RWPE2 (cell line): ENCODE data around the gene GRAP2.

Experiments
- ATAC-seq: fragments of 200-7000 bp; cut with Tn5 transposase; 3 replicates; pipeline ENCODE4 v1.9.1; 2021; ENCODE audit warnings: low read depth
- DNase-seq: peaks from one replicate; pipeline ENCODE4 v3.0.0-alpha.2; 2020; ENCODE audit warnings: low spot score
- H3K27ac ChIP-seq: fragments of 450-650 bp; 2 replicates; pipeline ENCODE4 v1.5.1; 2017; ENCODE audit warnings: mild to moderate bottlenecking; ENCODE audit not compliant: poor library complexity, severe bottlenecking
- H3K27me3 ChIP-seq: fragments of 250-450 bp; sonication (Bioruptor Pico); 2 replicates; pipeline ENCODE4 v1.5.1; 2021; ENCODE audit warnings: mild to moderate bottlenecking, moderate library complexity; ENCODE audit not compliant: insufficient read depth, poor library complexity, severe bottlenecking
- H3K36me3 ChIP-seq: fragments of 250-450 bp; sonication (Bioruptor Pico); 2 replicates; pipeline ENCODE4 v1.5.1; 2020; ENCODE audit warnings: low read depth, mild to moderate bottlenecking, moderate library complexity
- H3K4me1 ChIP-seq: fragments of 250-450 bp; sonication (Bioruptor Pico); 2 replicates; pipeline ENCODE4 v1.5.1; 2021; ENCODE audit warnings: mild to moderate bottlenecking, moderate library complexity; ENCODE audit not compliant: insufficient read depth, poor library complexity, severe bottlenecking
- H3K4me3 ChIP-seq: fragments of 250-450 bp; sonication (Bioruptor Pico); 2 replicates; pipeline ENCODE4 v1.5.1; 2021; ENCODE audit warnings: mild to moderate bottlenecking, moderate library complexity; ENCODE audit not compliant: severe bottlenecking
- H3K9me3 ChIP-seq: fragments of 250-450 bp; sonication (Bioruptor Pico); 2 replicates; pipeline ENCODE4 v1.5.1; 2021; ENCODE audit warnings: mild to moderate bottlenecking, moderate library complexity; ENCODE audit not compliant: severe bottlenecking
- CTCF ChIP-seq: fragments of 450-650 bp; IDR thresholded peaks from one replicate; pipeline ENCODE4 v1.5.1; 2017; ENCODE audit warnings: mild to moderate bottlenecking, moderate library complexity; ENCODE audit not compliant: poor library complexity, severe bottlenecking

Gene GRAP2

DNA sequence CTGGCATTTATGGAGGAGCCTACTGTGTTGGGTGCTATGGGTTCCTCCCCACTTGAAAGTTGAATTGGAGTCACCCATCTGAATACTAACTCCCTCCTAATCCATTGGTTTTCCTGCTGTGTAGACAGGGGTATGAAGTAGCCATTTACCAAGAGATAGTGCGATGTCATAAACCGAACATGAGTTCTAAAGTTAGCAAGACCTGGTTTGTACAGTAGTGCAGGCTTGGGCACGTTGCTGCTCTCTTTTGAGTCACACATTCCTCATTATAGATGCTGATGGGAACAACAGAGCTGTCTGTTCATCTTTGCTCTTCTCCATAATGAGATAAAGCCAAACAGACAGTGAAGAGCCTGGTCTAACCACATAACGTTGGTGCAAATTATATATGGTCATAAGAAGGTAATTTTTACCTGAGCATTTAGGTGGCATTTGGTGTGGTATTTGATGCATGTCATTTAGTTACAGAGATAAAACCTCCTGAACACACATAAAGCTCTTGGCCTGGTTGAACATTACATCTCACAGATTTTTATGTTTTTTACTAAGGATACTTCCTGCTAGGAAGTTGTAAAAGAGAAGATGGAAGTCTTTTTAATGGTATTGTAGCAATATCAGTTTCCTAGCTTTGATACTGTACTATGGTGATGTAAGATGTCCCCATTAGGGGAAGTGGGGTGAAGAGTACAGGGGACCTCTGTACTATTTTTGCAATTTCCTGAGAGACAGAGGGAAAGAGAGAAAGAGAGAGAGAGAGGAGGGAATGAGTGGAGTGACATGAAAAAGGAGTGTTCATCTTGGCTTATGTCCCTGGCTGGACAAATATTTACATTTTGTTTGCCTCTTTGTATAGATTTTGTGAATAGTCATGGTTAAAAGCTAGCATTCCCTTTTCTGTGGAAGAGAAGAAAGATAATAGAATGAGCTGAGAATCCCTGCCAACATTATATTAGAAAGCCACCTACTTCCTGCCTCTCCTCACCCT, 27.9 kb downstream of the GRAP2 start:
- DNase-seq (no peak), ATAC-seq (peak; percentile 84; the same call in 2 of the 3 replicates)
- TF ChIP-seq CTCF, result no peak
- Histone ChIP-seq H3K36me3 (no peaks in the 10 kb centered on the region), H3K4me1 (peaks cover 8% of the 10 kb centered on the region), H3K27me3 (no peaks in the 10 kb centered on the region), H3K4me3 (no peak overlapping the region), H3K27ac (no peak overlapping the region), H3K9me3 (no peaks in the 10 kb centered on the region)

- Histone ChIP-seq H3K27ac (no peak overlapping the region), H3K4me3 (no peak overlapping the region), H3K9me3 (no peaks in the 10 kb centered on the region), H3K4me1 (peaks cover 8% of the 10 kb centered on the region), H3K36me3 (no peaks in the 10 kb centered on the region), H3K27me3 (peaks cover 15% of the 10 kb centered on the region)
- ATAC-seq, result no peak
- DNase-seq, result no peak
- no peak for TF ChIP-seq CTCF
Observed at GRCh38 chr22:39931251-39931650, 30.4 kb downstream of the GRAP2 start.

DNA sequence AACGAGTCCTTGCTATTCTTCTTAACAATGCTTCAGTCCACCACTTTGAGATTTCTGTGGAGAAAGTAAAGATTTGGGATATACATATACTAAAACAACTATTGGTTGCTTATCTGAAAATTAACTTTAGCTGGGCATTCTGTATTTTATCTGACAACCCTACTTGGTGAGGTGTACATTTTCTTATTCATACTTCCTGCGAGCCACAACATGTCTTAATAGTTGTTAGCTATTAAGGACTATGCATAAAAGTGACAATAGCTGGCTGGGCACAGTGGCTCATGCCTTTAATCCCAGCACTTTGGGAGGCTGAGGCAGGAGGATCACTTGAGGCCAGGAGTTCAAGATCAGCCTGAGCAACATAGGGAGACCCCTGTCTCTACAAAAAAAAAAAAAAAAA, 31.3 kb downstream of the GRAP2 start:
- no peak overlapping the region for H3K27ac ChIP-seq
- ATAC-seq (no peak), DNase-seq (no peak)
- H3K27me3 ChIP-seq, result peaks cover 19% of the 10 kb centered on the region
- TF ChIP-seq CTCF, result no peak
- no peaks in the 10 kb centered on the region for H3K36me3 ChIP-seq
- H3K4me1 ChIP-seq, result peaks cover 8% of the 10 kb centered on the region
- H3K4me3 ChIP-seq, result no peak overlapping the region
- no peaks in the 10 kb centered on the region for H3K9me3 ChIP-seq

DNA sequence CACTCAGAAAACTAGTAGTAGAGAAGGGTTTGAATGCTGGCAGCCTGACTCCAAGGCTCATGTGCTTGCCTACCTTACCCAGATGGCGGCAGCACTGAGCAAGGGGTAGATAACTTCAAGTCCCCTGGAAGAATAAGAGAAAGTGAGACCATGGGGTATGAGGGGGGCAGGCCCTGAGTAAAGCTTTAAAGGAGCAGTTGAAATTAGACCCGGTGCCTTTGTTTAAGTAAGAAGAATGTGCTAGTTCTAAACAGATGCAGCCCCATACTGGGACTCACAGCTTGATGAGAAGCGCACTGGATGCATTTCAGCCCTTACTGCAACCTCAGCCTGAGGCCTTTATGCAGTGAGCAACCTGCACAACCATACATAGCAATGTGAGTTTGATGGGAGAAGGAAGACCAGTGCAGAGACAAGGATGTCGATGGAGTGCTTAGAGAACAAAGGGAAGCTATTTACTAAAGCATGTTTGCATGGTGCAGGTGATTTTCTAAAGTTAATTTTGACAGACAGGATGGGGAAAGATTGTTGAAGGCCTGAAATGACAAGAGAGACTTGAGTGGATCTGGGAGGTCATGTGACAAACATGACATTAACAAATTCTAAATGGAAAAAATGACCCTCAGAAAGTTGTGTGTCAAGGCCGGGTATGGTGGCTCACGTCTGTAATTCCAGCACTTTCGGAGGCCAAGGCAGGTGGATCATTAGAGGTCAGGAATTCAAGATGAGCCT, 32.2 kb downstream of the GRAP2 start:
- no peak for DNase-seq
- peaks cover 8% of the 10 kb centered on the region for H3K4me1 ChIP-seq

More for the DNA sequence above, 32.2 kb downstream of the GRAP2 start:
- peaks cover 21% of the 10 kb centered on the region for H3K27me3 ChIP-seq
- H3K9me3 ChIP-seq, result no peaks in the 10 kb centered on the region
- peak; percentile 42 for TF ChIP-seq CTCF
- H3K36me3 ChIP-seq, result no peaks in the 10 kb centered on the region
- H3K4me3 ChIP-seq, result no peak overlapping the region
- no peak for ATAC-seq
- H3K27ac ChIP-seq, result no peak overlapping the region
